ENCODE data around the gene ARHGAP33.

Gene ARHGAP33

DNA sequence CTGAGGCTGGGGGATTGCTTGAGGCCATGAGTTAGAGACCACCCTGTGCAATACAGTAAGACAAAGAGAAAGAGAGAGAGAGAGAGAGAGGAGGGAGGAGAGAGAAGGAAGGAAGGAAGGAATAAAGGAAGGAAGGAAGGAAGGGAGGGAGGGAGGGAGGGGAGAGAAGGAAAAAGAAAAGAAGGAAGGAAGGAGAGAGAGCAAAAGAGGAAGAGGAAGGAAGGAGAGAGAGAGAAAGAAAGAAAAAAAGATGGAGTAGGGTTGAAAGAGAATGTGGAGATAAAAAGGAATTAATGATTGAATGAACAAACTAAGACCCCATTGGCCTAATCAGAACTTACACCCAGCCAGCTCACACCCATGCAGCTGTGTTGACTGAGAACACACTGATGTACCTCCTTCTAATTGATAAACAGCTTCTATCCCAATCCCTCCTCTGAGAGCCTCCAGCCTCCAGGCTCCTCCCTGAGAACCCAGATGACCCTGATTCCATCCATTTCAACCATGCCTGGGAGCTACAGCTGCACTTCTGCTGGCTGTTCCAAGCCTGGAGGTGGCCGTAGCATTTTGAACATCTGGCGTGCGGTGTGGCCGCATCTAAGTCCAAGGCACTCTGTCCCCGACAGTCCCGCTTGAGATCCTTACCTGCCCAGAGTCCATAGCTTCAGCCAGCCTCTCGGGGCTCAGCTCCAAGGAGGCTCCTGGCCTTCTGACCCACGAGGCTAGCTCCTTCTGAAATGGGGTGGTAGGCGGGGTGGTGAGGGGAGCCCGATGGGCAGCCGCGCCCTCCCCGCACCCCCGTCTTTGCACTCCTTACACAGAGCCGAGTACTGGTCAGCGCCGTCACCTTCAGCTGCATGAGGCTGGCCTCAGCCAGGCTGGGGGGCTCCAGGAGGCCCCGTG is 36.2 kb downstream of the ARHGAP33 start:
- Histone ChIP-seq H3K36me3 (ENCODE audit: control insufficient read depth in 4 of 4, insufficient read depth in 4 of 4, low read length in 3 of 4) (no peaks in the 10 kb centered on the region), H3K4me1 (ENCODE audit: control extremely low read depth in 1 of 4, control insufficient read depth in 4 of 4, insufficient read depth in 4 of 4, low read length in 3 of 4) (no peaks in the 10 kb centered on the region), H3K9me3 (ENCODE audit: control extremely low read depth in 1 of 5, control insufficient read depth in 4 of 5, insufficient read depth in 2 of 5, low read depth in 1 of 5, low read length in 4 of 5) (no peaks in the 10 kb centered on the region), H3K27me3 (replicated peaks in 2 of 5; ENCODE audit: control insufficient read depth in 4 of 5, insufficient read depth in 5 of 5, low read length in 4 of 5) (peaks cover 0 to 15% (median 3%) of the 10 kb centered on the region in 5 experiments), H3K4me3 (ENCODE audit: control insufficient read depth in 1 of 7, extremely low read depth in 1 of 7, insufficient read depth in 4 of 7, low read depth in 2 of 7, low read length in 6 of 7) (no peak overlapping the region), H3K27ac (ENCODE audit: insufficient read depth in 1 of 2, low read depth in 1 of 2, low read length in 2 of 2, poor library complexity in 1 of 2, severe bottlenecking in 2 of 2) (no peak overlapping the region)
- ChIA-PET POLR2A (no interaction called here), CTCF (no interaction called here)
- DNase-seq, result no peak
- 79% methylated on average over 17 of the region's 18 CpGs for WGBS (ENCODE audit: insufficient coverage)

DNA sequence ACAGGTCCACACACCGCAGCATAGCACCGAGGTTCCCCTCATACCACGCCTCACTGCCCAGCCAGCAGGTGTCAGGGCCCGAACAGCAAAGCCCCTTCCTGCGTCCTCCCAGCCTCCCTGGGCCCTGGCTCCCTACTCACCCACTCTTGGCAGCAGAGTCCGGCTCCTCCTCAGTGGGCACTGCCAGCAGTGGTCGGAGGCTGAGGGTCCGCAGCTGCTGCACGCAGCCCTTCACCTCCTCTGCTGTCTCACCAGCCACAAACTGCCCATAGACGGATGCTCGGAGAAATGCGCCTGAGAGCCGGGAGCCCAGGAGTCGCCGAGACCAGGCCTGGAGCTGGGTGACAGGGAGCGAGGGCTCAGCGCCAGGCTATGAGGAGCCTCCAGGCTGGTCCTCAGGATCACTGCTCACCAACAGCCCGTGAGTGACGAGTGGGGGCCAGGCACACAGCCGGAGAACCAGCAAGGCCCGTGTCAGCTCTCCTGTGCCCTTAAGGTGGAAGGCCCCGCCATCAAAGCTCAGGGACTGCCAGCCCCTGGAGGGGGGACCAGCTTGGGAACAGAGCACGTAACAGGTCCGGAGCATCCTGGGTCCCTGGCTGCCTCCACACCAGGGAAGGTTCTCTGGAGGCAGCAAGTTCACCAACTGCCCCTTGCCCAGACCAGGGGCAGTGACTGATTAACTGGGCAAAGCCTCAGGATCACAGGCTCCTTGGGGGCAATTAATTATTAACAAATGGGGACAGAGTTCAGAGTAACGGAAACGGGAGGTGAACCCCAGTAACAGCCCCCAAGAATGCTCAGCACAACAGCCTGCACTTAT is 37.1 kb downstream of the ARHGAP33 start, which contains the start of gene PRODH2:
Gene PRODH2 (minus strand): TSS at position 626 of the 823 bp plus-strand sequence. CDS start 40 bp downstream, at position 586.
- DNase-seq, result no peak

DNA sequence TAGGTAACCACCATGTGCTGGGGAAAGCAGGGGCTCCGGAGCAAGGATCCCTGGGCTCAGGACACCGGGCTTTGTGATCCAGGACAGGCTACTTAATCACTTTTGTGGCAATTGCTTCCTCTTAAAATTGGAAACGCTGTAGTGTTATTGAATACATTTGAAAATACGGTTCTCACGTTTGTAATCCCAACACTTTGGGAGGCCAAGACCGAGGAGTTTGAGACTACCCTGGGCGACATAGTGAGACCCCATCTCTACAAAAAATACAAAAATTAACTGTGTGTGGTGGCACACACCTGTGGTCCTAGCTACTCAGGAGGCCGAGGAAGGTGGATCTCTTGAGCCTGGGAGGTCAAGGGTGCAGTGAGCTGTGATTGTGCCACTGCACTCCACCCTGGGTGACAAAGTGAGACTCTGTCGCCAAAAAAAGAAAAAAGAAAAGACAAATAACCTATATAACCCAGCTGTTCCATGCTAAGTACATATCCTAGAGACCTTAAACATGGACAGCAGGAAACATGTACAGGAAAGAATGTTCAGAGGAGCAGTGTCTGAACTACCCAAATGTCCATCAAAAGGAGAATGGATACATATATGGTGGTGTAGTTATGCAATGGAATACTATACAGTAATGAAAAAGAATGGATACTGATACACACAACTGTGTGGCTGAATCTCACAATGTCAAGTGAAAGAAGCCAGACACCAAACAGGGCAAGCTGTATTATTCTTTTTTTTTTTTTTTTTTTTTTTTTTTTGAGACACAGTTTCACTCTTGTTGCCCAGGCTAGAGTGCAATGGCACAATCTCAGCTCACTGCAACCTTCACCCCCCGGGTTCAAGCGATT is 37.9 kb downstream of the ARHGAP33 start:
- CTCF ChIA-PET, result no interaction called here
- WGBS (ENCODE audit: insufficient coverage), result 100% methylated on average over 5 of the region's 11 CpGs

More for the DNA sequence above, 37.1 kb downstream of the ARHGAP33 start, which contains the start of gene PRODH2:
- ChIA-PET CTCF (no interaction called here), POLR2A (no interaction called here)
- H3K4me3 ChIP-seq (ENCODE audit: control insufficient read depth in 1 of 7, extremely low read depth in 1 of 7, insufficient read depth in 4 of 7, low read depth in 2 of 7, low read length in 6 of 7), result no peak within 1 kb of the TSS
- WGBS (ENCODE audit: insufficient coverage), result 90% methylated on average over 25 of the region's 26 CpGs
- no peaks in the 10 kb centered on the region for H3K4me1 ChIP-seq (ENCODE audit: control extremely low read depth in 1 of 4, control insufficient read depth in 4 of 4, insufficient read depth in 4 of 4, low read length in 3 of 4)
- no peaks in the 10 kb centered on the region for H3K9me3 ChIP-seq (ENCODE audit: control extremely low read depth in 1 of 5, control insufficient read depth in 4 of 5, insufficient read depth in 2 of 5, low read depth in 1 of 5, low read length in 4 of 5)
- peaks cover 0 to 16% (median 3%) of the 10 kb centered on the region in 5 experiments for H3K27me3 ChIP-seq (replicated peaks in 2 of 5; ENCODE audit: control insufficient read depth in 4 of 5, insufficient read depth in 5 of 5, low read length in 4 of 5)
- H3K27ac ChIP-seq (ENCODE audit: insufficient read depth in 1 of 2, low read depth in 1 of 2, low read length in 2 of 2, poor library complexity in 1 of 2, severe bottlenecking in 2 of 2), result no peak within 1 kb of the TSS
- no peaks in the 10 kb centered on the region for H3K36me3 ChIP-seq (ENCODE audit: control insufficient read depth in 4 of 4, insufficient read depth in 4 of 4, low read length in 3 of 4)

DNA sequence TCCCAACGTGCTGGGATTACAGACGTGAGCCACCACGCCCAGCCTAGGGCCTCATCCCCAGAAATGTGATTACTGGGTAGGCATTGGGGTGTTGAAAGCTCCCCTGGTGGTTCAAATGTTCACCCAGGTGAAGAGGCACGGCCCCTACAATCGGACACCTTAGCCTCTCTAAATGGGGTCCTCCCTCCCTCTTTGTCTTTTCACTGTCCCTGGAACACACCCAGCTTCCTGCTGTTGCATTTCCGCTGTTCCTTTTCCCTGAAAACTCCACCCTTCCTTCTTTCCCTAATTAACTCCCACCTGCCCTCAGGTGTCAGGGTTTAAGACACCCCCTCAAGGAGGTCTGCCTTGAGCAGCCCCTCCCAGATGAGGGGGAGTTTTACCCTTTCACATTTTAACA is 40.9 kb downstream of the ARHGAP33 start:
- Histone ChIP-seq H3K27ac (ENCODE audit: insufficient read depth in 1 of 2, low read depth in 1 of 2, low read length in 2 of 2, poor library complexity in 1 of 2, severe bottlenecking in 2 of 2) (no peak overlapping the region), H3K9me3 (ENCODE audit: control extremely low read depth in 1 of 5, control insufficient read depth in 4 of 5, insufficient read depth in 2 of 5, low read depth in 1 of 5, low read length in 4 of 5) (no peaks in the 10 kb centered on the region), H3K4me3 (ENCODE audit: control insufficient read depth in 1 of 7, extremely low read depth in 1 of 7, insufficient read depth in 4 of 7, low read depth in 2 of 7, low read length in 6 of 7) (no peak overlapping the region), H3K4me1 (ENCODE audit: control extremely low read depth in 1 of 4, control insufficient read depth in 4 of 4, insufficient read depth in 4 of 4, low read length in 3 of 4) (peaks cover 0 to 7% (median 0%) of the 10 kb centered on the region in 4 experiments), H3K36me3 (ENCODE audit: control insufficient read depth in 4 of 4, insufficient read depth in 4 of 4, low read length in 3 of 4) (no peaks in the 10 kb centered on the region), H3K27me3 (replicated peaks in 2 of 5; ENCODE audit: control insufficient read depth in 4 of 5, insufficient read depth in 5 of 5, low read length in 4 of 5) (peaks cover 0 to 30% (median 3%) of the 10 kb centered on the region in 5 experiments)
- 62% methylated on average over 6 of the region's 6 CpGs for WGBS (ENCODE audit: insufficient coverage)
- no peak for DNase-seq
- POLR2A ChIA-PET, result interaction anchor here (0.6 kb wide), 1 partner anchor 84 kb away, joined by 4 read pairs; no protein-coding TSS in a partner anchor
- CTCF ChIA-PET, result no interaction called here

More for the DNA sequence above, 37.9 kb downstream of the ARHGAP33 start:
- Histone ChIP-seq H3K36me3 (ENCODE audit: control insufficient read depth in 4 of 4, insufficient read depth in 4 of 4, low read length in 3 of 4) (no peaks in the 10 kb centered on the region), H3K9me3 (ENCODE audit: control extremely low read depth in 1 of 5, control insufficient read depth in 4 of 5, insufficient read depth in 2 of 5, low read depth in 1 of 5, low read length in 4 of 5) (no peaks in the 10 kb centered on the region), H3K27me3 (replicated peaks in 2 of 5; ENCODE audit: control insufficient read depth in 4 of 5, insufficient read depth in 5 of 5, low read length in 4 of 5) (peaks cover 0 to 19% (median 3%) of the 10 kb centered on the region in 5 experiments), H3K4me1 (ENCODE audit: control extremely low read depth in 1 of 4, control insufficient read depth in 4 of 4, insufficient read depth in 4 of 4, low read length in 3 of 4) (no peaks in the 10 kb centered on the region), H3K4me3 (ENCODE audit: control insufficient read depth in 1 of 7, extremely low read depth in 1 of 7, insufficient read depth in 4 of 7, low read depth in 2 of 7, low read length in 6 of 7) (no peak overlapping the region), H3K27ac (ENCODE audit: insufficient read depth in 1 of 2, low read depth in 1 of 2, low read length in 2 of 2, poor library complexity in 1 of 2, severe bottlenecking in 2 of 2) (no peak overlapping the region)
- DNase-seq, result no peak
- POLR2A ChIA-PET, result no interaction called here

DNA sequence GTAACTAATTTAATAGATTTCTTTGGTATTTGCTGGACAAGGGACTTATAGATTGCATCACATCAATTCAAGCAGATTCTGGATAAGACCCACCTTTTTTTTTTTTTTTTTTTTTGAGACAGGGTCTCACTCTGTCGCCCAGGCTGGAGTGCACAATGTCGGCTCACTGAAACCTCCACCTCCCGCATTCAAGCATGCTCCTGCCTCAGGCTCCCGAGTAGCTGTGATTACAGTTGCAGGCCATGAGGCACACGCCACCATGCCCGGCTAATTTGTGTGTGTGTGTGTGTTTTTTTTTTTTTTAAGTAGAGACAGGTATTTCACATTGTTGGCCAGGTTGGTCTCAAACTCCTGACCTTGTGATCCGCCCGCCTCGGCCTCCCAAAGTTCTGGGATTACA is 41.5 kb downstream of the ARHGAP33 start:
- ChIA-PET CTCF (no interaction called here), POLR2A (interaction anchor here (0.6 kb wide), 1 partner anchor 85 kb away, joined by 4 read pairs; no protein-coding TSS in a partner anchor)

DNA sequence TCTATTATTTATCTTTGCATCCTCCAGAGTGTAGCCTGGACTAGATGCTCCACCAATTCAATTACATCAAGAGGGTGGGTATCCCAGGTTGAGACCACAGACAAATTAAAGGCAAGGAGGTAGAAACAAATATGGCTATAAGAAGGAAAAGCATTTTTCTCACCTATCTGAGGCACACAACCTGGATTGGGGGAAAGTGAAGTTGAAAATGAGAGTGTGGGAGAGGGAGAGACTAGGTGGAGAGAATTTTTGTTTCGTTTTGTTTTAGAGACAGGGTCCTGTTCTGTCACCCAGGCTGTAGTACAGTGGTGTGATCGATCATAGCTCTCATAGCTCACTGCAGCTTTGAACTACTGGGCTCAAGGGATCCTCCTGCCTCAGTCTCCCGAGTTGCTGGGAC is 43.1 kb downstream of the ARHGAP33 start:
- H3K27ac ChIP-seq (ENCODE audit: insufficient read depth in 1 of 2, low read depth in 1 of 2, low read length in 2 of 2, poor library complexity in 1 of 2, severe bottlenecking in 2 of 2), result no peak overlapping the region
- 100% methylated on average over 1 of the region's 3 CpGs for WGBS (ENCODE audit: insufficient coverage)
- H3K27me3 ChIP-seq (replicated peaks in 2 of 5; ENCODE audit: control insufficient read depth in 4 of 5, insufficient read depth in 5 of 5, low read length in 4 of 5), result peaks cover 0 to 17% (median 3%) of the 10 kb centered on the region in 5 experiments
- no peaks in the 10 kb centered on the region for H3K36me3 ChIP-seq (ENCODE audit: control insufficient read depth in 4 of 4, insufficient read depth in 4 of 4, low read length in 3 of 4)
- CTCF ChIA-PET, result interaction anchor here (0.6 to 2.3 kb wide), 4 partner anchors 11 to 132 kb away, joined by 3 to 4 read pairs (median 3); no protein-coding TSS in a partner anchor
- no peak for DNase-seq
- POLR2A ChIA-PET, result no interaction called here
- H3K4me3 ChIP-seq (ENCODE audit: control insufficient read depth in 1 of 7, extremely low read depth in 1 of 7, insufficient read depth in 4 of 7, low read depth in 2 of 7, low read length in 6 of 7), result no peak overlapping the region
- H3K9me3 ChIP-seq (ENCODE audit: control extremely low read depth in 1 of 5, control insufficient read depth in 4 of 5, insufficient read depth in 2 of 5, low read depth in 1 of 5, low read length in 4 of 5), result no peaks in the 10 kb centered on the region
- peaks cover 0 to 7% (median 0%) of the 10 kb centered on the region in 4 experiments for H3K4me1 ChIP-seq (ENCODE audit: control extremely low read depth in 1 of 4, control insufficient read depth in 4 of 4, insufficient read depth in 4 of 4, low read length in 3 of 4)

More for the DNA sequence above, 41.5 kb downstream of the ARHGAP33 start:
- Histone ChIP-seq H3K27ac (ENCODE audit: insufficient read depth in 1 of 2, low read depth in 1 of 2, low read length in 2 of 2, poor library complexity in 1 of 2, severe bottlenecking in 2 of 2) (no peak overlapping the region), H3K4me1 (ENCODE audit: control extremely low read depth in 1 of 4, control insufficient read depth in 4 of 4, insufficient read depth in 4 of 4, low read length in 3 of 4) (peaks cover 0 to 7% (median 0%) of the 10 kb centered on the region in 4 experiments), H3K9me3 (ENCODE audit: control extremely low read depth in 1 of 5, control insufficient read depth in 4 of 5, insufficient read depth in 2 of 5, low read depth in 1 of 5, low read length in 4 of 5) (no peaks in the 10 kb centered on the region), H3K4me3 (ENCODE audit: control insufficient read depth in 1 of 7, extremely low read depth in 1 of 7, insufficient read depth in 4 of 7, low read depth in 2 of 7, low read length in 6 of 7) (no peak overlapping the region), H3K36me3 (ENCODE audit: control insufficient read depth in 4 of 4, insufficient read depth in 4 of 4, low read length in 3 of 4) (no peaks in the 10 kb centered on the region), H3K27me3 (replicated peaks in 2 of 5; ENCODE audit: control insufficient read depth in 4 of 5, insufficient read depth in 5 of 5, low read length in 4 of 5) (peaks cover 0 to 26% (median 3%) of the 10 kb centered on the region in 5 experiments)
- 100% methylated on average over 4 of the region's 9 CpGs for WGBS (ENCODE audit: insufficient coverage)
- DNase-seq, result no peak
